ENCODE measurements around the gene YY1.

YY1 gene

DNA sequence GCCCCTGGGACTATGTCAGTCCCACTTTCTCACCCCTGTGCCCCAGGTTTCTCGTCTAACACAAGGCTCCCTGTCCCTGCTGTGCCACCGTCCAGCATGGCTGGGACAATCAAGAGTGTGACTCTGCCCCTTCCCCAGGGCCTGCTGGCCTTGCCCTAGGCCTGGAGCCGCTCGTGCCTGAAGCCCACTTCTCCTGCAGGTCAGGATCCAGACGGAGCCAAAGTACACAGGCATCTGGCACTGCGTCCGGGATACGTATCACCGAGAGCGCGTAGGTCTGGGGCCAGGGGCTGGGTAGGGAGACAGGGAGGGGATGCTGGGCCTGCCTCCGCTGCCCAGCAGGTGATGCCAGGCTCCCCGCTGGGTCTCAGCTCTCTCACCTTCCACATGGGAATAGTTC, 87.0 kb downstream of the YY1 start:
- no peaks in the 10 kb centered on the region for H3K9me3 ChIP-seq
- no peak overlapping the region for H3K4me3 ChIP-seq (ENCODE audit: low read depth, low read length)
- H3K36me3 ChIP-seq = no peaks in the 10 kb centered on the region
- TF ChIP-seq, protein P1, sequence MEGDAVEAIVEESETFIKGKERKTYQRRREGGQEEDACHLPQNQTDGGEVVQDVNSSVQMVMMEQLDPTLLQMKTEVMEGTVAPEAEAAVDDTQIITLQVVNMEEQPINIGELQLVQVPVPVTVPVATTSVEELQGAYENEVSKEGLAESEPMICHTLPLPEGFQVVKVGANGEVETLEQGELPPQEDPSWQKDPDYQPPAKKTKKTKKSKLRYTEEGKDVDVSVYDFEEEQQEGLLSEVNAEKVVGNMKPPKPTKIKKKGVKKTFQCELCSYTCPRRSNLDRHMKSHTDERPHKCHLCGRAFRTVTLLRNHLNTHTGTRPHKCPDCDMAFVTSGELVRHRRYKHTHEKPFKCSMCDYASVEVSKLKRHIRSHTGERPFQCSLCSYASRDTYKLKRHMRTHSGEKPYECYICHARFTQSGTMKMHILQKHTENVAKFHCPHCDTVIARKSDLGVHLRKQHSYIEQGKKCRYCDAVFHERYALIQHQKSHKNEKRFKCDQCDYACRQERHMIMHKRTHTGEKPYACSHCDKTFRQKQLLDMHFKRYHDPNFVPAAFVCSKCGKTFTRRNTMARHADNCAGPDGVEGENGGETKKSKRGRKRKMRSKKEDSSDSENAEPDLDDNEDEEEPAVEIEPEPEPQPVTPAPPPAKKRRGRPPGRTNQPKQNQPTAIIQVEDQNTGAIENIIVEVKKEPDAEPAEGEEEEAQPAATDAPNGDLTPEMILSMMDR (IDR thresholded peaks at IDR 0.05; ENCODE audit: low read depth, low read length) = no peak
- DNase-seq = no peak
- H3K4me1 ChIP-seq = no peaks in the 10 kb centered on the region
- H3K27me3 ChIP-seq = no peaks in the 10 kb centered on the region

DNA sequence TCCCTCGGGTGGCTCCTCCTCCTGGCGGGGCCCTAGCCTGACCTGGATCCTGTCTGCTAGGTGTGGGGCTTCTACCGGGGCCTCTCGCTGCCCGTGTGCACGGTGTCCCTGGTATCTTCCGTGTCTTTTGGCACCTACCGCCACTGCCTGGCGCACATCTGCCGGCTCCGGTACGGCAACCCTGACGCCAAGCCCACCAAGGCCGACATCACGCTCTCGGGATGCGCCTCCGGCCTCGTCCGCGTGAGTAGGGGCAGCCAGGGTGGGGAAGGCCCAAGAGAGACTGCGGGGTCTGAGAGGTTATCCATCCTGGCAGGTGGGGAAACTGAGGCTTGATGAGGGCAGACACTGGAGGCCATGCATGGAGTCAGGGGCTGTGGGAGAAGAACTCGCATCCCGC, 88.2 kb downstream of the YY1 start:
- Histone ChIP-seq H3K4me1 (no peaks in the 10 kb centered on the region), H3K36me3 (no peaks in the 10 kb centered on the region), H3K4me3 (ENCODE audit: low read depth, low read length) (no peak overlapping the region), H3K27me3 (no peaks in the 10 kb centered on the region), H3K9me3 (no peaks in the 10 kb centered on the region)
- no peak for DNase-seq
- TF ChIP-seq, protein P1 (IDR thresholded peaks at IDR 0.05; ENCODE audit: low read depth, low read length) = no peak

DNA sequence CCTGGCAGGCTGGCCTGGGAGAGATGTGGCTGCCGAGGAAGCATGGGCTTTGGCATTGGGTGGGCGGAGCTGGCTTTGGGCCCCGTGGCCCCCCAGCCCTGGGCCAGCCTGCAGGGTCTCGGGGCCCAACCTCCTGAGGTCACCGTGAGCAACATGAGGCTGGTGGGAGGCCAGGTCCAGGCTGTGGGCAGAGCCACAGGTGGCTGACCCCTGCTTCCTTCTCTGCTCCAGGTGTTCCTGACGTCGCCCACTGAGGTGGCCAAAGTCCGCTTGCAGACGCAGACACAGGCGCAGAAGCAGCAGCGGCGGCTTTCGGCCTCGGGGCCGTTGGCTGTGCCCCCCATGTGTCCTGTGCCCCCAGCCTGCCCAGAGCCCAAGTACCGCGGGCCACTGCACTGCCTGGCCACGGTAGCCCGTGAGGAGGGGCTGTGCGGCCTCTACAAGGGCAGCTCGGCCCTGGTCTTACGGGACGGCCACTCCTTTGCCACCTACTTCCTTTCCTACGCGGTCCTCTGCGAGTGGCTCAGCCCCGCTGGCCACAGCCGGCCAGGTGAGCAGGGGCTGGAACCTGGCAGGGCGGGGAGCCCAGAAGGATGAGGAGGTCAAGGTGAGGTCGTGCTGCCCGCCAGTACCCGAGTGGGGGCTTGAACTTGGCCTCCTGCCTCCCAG, 89.7 kb downstream of the YY1 start:
- no peaks in the 10 kb centered on the region for H3K27me3 ChIP-seq
- no peak for DNase-seq
- TF ChIP-seq, protein P1 (IDR thresholded peaks at IDR 0.05; ENCODE audit: low read depth, low read length) = no peak
- no peaks in the 10 kb centered on the region for H3K36me3 ChIP-seq
- H3K4me1 ChIP-seq = no peaks in the 10 kb centered on the region
- H3K4me3 ChIP-seq (ENCODE audit: low read depth, low read length) = no peak overlapping the region
- H3K9me3 ChIP-seq = no peaks in the 10 kb centered on the region

DNA sequence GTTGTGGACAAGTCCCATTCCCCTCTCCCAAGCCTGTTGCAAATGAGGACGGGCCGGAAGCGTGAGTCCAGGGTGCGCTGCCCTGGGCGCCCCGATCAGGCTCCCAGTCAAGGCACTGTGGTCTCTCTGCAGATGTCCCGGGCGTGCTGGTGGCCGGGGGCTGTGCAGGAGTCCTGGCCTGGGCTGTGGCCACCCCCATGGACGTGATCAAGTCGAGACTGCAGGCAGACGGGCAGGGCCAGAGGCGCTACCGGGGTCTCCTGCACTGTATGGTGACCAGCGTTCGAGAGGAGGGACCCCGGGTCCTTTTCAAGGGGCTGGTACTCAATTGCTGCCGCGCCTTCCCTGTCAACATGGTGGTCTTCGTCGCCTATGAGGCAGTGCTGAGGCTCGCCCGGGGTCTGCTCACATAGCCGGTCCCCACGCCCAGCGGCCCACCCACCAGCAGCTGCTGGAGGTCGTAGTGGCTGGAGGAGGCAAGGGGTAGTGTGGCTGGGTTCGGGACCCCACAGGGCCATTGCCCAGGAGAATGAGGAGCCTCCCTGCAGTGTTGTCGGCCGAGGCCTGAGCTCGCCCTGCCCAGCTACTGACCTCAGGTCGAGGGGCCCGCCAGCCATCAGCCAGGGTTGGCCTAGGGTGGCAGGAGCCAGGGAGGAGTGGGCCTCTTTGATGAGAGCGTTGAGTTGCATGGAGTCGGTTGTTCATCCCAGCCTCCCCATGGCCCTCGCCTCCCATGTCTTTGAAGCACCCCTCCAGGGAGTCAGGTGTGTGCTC, 90.5 kb downstream of the YY1 start:
- Histone ChIP-seq H3K27me3 (no peaks in the 10 kb centered on the region), H3K9me3 (no peaks in the 10 kb centered on the region), H3K36me3 (no peaks in the 10 kb centered on the region; the same call in 1 of the 2 replicates), H3K4me3 (ENCODE audit: low read depth, low read length) (no peak overlapping the region), H3K4me1 (no peaks in the 10 kb centered on the region)
- no peak for DNase-seq
- TF ChIP-seq, protein P1 (IDR thresholded peaks at IDR 0.05; ENCODE audit: low read depth, low read length) = no peak

DNA sequence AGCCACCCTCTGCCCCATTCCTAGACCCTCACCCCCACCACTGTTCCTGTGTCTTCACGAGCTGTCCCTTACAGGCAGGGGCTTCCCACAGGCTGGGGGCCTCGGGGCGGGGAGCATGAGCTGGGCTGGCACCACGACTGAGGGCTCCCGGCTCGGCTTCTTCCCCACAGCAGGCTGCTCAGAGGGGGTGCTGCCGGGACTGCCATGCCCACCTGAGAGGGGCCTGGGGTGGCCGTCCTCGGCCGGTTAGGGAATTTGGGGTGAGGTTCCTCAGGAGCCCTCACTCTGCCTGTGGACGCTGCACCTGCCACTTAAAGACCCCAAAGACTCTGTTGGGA, 91.0 kb downstream of the YY1 start:
- TF ChIP-seq, protein P1 (IDR thresholded peaks at IDR 0.05; ENCODE audit: low read depth, low read length) = no peak
- Histone ChIP-seq H3K27me3 (no peaks in the 10 kb centered on the region), H3K4me1 (no peaks in the 10 kb centered on the region), H3K4me3 (ENCODE audit: low read depth, low read length) (no peak overlapping the region), H3K9me3 (no peaks in the 10 kb centered on the region), H3K36me3 (no peaks in the 10 kb centered on the region; the same call in 1 of the 2 replicates)
- no peak for DNase-seq

DNA sequence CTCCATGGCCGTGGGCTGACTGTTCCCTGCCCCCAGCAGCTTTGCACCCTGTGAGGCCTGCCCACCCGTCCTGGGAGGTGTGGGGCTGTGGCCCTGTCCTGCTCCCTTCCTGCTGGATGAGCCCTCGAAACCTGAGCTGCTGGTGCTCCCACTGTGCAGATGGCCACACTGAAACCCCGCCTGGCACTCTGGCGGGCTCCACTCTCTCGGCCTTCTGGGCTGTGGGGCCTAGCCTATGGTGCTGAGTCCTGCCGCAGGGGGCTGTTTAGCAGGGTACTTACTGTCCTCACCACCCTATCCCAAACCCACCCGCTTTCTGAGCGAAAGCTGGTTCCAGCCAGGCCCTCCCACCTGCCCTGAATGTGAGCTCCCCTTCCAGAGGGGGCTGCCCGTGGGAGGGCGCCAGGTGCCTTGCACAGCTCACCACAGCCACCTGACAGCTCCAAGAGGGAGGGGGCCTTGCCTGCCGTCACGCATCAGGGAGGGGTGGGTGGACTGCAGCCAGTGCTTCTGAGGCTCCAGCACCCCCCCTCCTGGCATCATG, 91.5 kb downstream of the YY1 start:
- H3K27me3 ChIP-seq = no peaks in the 10 kb centered on the region
- no peaks in the 10 kb centered on the region for H3K4me1 ChIP-seq
- TF ChIP-seq, protein P1 (IDR thresholded peaks at IDR 0.05; ENCODE audit: low read depth, low read length) = no peak
- no peak overlapping the region for H3K4me3 ChIP-seq (ENCODE audit: low read depth, low read length)
- no peaks in the 10 kb centered on the region for H3K9me3 ChIP-seq
- no peak for DNase-seq
- no peaks in the 10 kb centered on the region; the same call in 1 of the 2 replicates for H3K36me3 ChIP-seq

All from BE2C (cell line).